GM19035 (cell line): ENCODE data around the gene ARID1B.
A peak's percentile ranks its signal among the peaks of the same experiment; 100 is the strongest.

Experiments
- ATAC-seq: cut with Tn5 transposase; IDR thresholded peaks from one replicate; pipeline ENCODE4 v1.9.1; 2021; ENCODE audit not compliant: unreplicated experiment

Gene ARID1B

DNA sequence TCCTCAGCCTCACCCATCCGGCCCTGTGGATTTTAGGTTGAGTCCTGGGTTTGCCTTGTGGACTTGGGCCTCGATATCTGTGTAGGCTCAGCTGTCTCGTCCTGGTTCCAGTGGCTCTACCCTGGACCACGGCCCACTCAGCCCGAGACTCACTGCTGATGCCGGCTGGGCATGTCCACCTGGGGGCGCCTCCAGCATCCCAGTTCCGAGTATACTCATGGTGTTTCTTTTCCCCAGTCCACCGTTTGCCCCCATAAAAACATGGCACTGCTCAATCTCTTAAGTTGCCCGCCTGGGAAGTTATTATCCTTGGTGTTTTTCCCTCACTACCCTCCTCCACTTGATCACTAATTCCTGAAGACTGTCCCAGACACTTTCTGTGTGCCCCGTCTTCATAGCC, 99.1 kb downstream of the ARID1B start:
- ATAC-seq = no peak

DNA sequence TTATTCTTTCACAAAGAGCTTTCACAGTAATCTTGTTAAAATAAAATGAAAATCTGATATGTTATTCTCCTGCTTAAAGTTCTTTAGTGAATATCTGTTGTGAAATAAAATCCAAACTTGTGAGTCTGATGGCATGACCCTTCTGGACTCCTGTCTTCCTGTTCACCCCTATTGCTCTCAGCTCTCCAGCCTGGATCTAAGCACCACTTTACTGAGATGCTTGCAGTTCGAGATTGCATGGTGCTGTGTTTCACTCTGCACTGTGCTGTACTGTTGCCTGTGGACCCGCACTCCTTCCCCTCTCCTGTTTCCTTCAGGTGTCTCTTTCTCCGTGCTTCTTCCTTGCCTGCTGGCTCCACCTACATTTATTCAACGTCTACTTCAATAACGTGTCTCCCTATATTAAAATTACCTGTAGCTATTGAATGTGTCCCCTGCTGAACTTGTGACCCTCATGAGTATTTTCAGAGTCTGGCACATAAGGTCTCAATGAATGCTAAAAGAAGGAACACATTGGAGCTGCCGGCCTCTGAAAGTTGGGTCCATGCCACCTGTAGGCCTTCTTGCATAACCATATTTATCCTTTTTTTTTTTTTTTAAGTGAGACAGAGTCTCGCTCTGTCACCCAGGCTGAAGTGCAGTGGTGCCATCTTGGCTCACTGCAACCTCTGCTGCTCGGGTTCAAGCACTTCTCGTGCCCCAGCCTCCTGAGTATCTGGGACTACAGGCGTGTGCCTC, 100.1 kb downstream of the ARID1B start:
- no peak for ATAC-seq

DNA sequence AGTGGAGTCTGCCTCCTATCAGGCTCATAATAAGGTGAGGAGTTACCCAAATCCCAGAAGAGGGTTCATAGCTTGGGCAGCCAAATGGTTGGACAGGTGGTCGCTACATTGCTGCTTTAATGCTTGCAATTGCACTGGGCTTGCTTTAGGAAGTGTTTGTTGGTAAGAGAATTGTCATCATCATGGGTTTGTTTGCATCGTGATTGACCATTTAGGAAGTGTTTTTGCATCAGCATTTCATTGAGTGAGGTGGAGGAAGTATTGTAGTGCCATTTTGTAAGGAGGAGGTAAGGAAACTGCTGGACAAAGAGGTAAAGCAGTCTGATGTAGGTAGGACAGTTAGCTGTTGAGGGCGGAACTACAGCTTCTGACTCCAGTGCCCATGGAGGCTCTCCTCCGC, 101.5 kb downstream of the ARID1B start:
- ATAC-seq = no peak

DNA sequence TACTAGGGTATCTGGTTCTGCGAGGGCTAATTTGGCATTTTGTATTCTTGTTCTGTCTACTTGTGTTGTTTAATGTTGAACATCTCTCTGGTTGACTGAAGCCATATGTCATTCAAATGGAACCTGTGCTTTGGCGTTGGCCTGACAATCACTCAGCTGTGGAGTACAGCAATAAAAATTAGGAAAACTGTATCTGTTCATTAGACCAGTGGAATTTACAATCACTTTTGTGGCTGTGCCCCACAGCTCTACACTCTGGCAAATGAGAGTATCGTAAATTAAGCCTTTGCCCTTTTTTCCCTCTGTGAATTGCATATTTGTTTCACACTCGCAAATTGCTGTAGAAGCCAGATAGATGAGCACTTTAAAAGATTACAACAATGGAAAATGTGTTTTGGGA, 102.0 kb downstream of the ARID1B start:
- ATAC-seq = no peak

DNA sequence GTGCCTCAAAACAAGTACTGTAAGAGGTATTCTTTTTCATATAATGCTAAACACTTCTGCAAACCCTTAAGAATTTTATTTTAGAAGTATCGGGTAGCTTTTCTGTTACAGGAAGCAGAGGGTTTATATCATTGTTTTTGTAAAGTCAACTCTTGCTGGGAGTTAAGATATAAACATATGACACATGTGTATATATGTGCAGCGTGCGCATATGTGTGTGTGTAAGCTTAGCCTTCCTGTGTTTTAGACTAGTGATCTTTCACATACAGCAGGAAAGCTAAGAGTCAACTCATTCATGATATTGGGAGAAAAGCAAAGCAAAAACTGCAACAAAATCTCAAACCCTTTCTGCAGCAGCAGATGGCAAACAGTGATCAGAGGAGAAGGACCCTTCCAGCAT, 102.4 kb downstream of the ARID1B start:
- no peak for ATAC-seq

DNA sequence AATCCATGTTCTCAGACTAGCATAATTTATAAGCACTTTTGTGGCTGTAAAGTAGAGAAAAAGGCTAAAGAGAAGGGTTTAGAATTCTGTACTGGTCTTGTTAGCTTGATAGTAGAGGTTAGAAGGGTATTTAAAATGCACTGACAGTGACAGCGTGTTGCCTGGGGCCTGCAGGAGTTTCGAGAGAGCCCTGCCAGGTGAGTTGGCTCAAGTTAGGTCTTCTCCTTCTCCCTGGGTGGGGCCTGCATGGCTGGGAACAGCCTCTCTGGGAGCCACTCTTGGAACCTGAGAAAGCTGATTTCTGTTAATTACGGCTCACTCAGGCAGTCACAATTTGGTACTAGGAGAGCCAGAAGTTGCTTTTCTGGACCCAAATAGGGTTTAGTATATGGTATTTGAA, 103.7 kb downstream of the ARID1B start:
- no peak for ATAC-seq

DNA sequence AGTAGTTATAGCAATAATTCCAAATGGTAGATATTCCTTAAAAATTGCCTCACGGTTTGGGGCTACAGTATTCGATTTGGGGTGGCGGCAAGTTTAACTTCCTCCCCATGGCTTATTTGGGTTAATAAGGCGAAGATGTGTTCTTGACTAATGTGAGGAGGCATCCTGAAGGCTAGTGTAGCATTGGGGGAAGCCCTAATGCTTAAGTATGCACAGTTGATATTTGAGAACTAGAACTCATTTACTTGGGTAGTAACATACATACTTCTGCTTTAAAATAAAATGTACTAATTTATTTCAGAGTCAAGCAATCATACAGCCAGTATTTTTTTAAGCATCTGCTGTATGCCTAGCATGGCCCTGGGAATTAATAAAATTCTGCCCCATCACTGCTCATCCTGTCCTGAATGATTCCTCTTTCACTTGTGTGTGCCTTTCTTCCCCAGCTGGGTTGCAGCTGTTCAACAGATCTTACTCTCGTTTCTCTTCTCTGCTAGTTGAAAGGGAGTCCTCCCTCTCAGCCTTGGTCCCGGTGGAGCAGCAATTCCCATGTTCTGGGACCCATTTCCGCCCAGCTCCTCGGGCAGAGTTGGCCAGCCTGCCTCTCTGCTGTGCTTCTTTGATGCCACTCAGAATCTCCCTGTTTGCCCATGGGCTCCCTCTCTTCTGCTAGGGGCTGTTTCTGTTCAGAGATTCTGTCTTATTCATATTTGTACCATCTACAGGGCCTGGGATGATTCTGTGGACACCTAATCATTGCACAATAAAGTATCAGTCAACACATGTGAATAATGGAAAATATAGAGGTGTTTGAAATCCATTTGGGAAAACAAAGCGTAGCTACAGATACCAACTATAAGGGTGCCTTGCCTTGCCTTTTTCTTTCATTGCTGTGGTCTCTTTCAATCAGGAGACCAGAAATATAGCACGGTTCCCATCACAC, 104.8 kb downstream of the ARID1B start:
- ATAC-seq = no peak

DNA sequence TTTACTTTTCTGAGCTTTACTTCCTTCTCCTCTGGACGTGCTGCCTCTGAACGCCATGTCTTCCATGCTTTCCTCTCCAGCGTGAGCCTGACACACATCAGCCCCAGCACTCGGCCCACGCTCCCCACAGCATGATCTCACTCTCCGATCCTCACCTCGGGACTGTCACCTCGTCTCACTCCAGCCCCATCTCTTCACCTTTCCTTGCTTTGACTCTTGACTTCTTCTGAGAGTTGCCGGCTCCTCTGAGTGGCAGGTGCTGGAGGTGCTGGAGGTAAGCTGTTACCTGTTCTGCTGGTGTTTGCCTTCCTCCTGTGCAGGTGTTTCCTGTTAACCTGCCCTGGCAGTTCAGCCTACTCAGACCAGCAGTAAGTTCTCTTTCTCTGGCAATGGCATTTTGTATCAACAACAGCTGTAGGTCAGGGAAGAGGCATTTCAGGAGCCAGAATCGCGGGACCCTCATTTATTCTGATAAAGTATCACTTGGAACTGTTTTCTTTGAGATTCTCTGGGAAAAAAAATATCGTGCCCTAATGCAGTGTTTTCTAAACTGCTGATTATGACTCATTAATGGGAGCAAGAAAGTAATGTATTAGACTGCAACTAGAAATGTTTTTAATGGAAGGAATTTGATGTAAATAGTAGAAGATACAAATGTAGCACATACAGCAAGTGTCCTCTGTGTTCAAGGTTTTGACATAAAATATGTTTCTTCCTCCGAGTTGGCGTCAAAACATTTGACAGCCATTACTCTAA, 106.5 kb downstream of the ARID1B start:
- ATAC-seq = no peak

DNA sequence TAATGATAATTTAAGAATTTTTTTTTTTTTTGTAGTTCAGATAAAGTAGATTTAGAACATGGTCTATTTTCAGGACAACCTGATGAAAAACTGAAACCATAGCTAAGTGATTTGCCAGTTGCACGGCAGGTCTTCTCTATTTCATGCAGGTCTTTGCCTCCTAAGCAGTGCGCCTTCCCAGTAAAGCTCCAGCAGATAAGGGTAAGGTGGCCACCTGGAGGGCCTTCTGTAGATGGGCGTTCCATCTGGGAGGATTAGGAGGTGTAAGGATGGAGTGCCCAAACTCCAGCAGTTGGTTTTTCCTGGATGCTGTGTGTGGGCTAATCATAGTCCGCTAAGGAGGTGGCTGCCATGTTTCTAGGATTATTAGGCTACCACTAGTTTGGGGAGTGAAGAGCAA, 107.1 kb downstream of the ARID1B start:
- no peak for ATAC-seq

DNA sequence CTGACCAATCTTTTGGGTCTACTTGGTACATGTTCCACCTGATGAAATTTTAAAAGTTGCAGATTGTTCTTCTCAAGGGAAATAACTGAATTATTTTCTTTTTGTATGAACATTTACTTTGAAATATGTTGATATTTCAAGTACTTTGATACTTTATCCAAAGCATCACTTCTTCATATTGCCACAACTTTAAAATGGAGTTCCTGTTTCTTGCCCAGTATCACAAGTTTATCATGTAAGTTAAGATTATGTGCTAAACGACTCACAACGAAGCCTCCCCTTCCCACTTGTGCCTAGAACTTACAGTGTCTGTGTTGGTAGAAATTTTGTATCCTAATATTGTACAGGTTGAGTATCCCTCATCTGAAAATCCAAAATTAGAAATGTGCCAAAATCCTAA, 108.4 kb downstream of the ARID1B start:
- ATAC-seq = no peak

DNA sequence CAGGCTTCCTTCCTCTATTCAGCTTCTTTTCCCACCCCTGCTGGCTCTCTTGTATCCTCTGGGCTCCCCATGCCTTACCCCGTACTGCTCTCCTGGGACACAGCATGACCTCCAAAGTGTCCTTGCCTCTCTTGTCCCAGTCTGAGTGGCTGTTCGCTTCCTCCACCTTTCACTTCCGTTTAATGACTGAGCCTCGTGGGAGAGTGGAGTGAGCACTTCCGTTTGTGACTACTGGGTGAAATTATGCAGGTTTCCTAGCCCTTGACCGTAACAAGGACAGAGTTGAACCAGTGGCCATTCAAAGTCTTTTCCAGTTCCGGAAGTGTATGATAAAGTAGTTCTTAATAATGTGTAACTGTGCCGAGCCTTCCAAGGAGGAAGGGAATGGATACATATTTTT, 109.2 kb downstream of the ARID1B start:
- peak; percentile 59 for ATAC-seq

DNA sequence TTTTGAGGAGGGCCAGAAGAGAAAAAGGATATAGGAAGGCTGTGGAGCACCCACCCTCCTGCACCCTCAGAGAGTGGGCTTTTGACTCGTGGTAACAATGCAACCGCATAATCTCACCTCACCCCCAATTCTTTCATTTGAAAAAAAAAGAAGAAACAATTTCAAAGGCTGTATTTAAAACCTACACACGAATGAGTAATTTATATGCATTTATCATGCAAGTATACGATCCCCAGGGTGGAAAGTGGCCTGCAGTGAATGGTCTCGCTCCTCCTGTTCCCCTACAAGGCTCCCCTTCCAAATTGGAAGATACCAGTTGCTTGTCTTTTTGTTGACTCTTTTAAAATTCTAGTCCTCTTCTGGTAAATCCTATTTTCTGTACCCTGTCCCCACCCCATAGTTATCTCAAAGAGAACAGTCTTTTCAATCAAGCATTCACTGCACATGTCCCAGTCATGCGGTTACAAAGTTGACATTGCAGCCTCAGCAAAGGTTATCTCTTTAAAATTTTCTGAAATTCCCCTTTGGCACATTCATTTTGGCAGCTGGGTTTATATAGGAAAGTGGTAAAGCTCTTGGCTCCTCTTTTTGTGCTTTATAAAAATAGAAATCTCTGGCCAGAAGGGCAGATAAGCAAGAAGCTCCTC, 110.6 kb downstream of the ARID1B start:
- ATAC-seq = no peak

DNA sequence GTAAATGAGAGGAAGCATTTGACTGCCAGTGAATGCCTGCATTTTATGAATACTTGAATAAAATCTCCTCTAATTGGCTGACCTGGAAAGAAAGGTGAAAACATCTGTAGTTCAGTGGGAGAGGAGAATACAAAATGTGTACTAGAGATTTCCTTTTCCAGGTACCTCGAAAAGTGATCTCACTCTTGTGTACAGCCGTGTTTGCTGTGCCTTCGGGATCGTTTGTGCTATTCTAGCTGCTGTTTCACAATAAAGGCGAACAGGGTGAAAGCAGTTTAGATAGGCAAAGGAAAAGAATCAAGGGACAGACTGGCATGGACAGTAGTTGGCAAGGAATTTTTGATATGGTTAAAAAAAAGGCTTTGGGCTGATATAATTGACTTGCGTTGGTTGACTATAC, 112.3 kb downstream of the ARID1B start:
- ATAC-seq = no peak

DNA sequence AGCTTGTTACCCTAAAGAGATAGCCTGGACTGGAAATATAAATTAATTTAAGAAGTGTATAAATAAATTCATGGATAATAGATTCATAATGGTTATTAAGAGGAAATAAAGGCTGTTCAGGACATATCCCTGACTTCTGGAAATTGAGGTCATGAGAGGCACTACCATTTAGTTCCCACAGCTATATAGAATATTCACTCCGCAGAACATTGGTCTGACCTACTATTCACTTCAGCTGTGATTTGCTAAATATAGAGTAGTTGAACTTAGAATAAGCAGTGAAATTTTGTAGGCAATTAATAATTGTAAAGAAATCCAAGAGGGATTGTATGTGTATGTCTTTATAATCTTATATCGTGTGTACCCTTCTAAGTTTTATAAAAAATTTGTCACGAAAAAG, 112.8 kb downstream of the ARID1B start:
- no peak for ATAC-seq

DNA sequence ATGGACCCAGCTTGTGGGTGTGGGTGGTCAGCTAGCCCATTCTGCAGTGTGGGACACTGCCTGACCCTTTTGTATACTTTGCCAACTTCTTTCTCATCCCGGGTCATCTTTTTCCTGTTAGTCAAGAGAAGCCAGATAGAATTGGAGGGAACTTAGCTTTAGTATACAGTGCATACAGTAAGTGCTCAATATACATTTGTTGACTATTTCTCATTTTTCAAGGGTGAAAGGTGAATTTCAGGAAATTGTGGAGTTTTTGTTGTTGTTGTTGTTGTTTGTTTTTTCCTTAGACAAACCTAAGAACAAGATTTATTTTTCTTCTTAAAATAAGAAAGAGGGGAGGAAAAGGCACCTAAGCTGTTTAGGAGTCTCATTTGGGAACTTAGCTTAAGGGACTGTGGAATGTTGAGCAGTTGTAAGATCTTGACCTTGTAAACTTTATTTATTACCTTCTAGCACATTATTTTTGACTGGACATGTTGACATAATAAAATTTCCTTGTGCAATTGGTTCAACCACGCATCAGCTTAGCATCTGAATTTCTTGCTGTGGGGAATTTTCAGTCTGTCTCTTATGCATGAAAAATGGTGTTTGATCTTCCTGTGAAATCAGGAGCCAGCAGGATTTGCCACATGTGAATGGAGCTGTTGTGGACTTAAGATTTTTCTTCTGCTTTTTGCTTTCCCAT, 113.6 kb downstream of the ARID1B start:
- ATAC-seq = no peak

DNA sequence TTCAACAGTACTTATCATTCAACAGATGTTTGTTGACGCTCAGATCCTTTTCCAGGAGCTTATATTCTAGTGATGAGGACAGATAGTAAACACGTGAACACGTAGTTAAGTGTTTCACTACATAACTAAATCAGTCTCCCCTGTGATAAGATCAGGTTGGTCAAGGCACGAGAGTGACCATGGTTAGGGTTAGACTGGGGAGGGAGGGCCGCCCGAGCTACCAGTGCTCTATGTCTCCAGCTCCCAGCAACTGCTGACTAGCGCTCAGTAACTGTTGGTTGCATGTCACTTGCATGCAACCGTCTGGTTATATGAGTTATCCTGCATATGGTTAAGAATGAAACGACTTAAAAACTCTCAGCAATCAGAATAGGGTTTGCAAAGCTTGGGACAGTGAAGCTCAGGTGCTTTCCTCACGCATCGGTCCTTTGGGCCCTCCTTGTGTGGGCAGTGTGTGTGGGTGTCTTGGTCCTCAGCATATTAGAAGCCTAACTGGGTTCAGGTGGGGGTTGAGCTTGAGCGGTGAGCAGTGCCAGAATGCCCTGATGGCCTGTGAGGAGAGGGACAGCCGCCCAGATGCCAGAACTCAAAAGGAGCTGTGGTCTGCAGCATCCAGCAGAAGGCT, 120.8 kb downstream of the ARID1B start:
- ATAC-seq = no peak

DNA sequence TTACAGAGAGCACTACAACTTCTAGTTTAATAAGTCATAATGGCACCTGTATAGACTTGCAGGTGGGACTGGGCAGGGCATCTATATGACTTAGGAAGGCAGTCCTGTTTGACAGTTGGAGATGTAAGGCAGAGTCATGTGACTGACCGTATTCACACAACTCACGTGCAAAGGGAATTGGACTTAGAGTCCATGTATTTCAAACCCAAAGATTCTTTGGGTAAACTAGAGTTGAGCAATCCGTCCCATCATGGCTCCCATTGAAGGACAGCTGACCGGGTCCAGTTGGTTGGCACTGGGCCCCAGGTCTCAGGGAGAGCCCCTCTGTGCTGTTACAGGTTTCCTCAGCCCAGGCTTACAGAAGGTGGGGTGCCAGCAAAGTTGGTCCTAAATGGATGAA, 121.9 kb downstream of the ARID1B start:
- ATAC-seq = no peak

DNA sequence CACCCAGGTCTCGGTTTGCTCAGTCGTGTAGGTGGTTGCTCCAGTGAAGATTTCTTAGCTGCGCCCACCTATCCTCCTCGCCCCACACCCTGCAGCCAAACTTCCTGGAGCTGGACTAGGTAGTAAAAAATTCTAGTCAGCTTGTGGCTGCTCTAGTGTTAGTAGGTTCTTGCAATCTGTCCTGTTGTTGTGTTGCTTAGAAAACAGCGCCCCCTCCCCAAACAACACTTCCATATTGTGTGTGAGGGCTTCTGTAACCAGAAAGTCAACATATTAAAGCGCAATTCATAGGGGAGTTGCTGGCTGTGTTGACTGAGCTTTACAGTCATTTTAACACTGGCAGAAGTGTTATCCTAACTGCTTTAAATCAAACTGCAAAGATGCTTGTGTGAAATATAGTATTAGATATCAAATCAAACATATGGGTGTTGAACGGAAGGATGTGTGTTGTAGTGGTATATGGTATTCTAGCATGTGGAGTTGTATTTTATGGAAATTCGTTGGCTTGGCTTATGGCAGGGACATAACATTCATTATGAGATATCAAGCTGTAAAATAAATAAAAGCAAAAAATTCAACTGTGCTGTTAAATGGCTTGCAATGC, 122.5 kb downstream of the ARID1B start:
- no peak for ATAC-seq

DNA sequence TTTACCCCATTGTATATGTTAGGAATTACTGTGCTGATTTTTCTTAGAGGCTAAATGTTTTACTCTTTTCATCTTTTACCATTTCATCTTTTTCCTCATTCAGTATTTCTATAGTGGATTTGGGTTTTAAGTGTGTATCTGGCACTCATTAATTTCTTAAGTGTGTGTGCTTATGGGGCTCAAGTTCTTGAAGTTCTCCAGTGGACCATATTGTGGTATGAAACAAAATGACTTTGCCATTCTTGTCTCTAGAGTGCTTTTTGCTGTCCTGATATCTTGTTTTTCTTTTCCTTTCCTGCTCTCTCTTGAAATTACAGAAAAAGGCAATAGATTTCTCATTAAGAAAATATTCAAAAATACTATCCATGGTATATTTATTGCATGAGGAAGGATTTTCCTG, 123.1 kb downstream of the ARID1B start:
- ATAC-seq = no peak
